GM23338 (cell line): Measurements from ENCODE around the gene SCFD1. TPM values are rescaled to one million over a fixed set of nuclear protein-coding genes. Genes with fewer than 3 reads are reported as not detected.

Experiments used
- ATAC-seq: fragments of 200-7000 bp; cut with Tn5 transposase; 3 replicates; pipeline ENCODE4 v1.9.1; 2020
- DNase-seq: peaks from one replicate; pipeline ENCODE4 v3.0.0-alpha.2; 2015; ENCODE audit warnings: low spot score
- H2AFZ ChIP-seq: fragments of 200-600 bp; sonication (generic); 2 replicates; pipeline ENCODE4 v1.8.0; 2016; ENCODE audit warnings: antibody characterized with exemption, mild to moderate bottlenecking, moderate library complexity
- H3F3A ChIP-seq: fragments of 200-600 bp; sonication (generic); replicated peaks from 2 replicates; pipeline ENCODE4 v1.8.0; 2017; ENCODE audit warnings: antibody characterized with exemption, mixed run types, low read depth
- H3K27ac ChIP-seq: fragments of 200-600 bp; sonication (generic); 2 replicates; pipeline ENCODE4 v1.6.1; 2016; ENCODE audit warnings: low read depth
- H3K27me3 ChIP-seq: fragments of 200-600 bp; sonication (generic); 2 replicates; pipeline ENCODE4 v1.8.0; 2016; ENCODE audit warnings: mild to moderate bottlenecking, mixed run types, moderate library complexity; ENCODE audit not compliant: insufficient read depth
- H3K36me3 ChIP-seq: fragments of 200-600 bp; sonication (generic); 2 replicates; pipeline ENCODE4 v1.8.0; 2016; ENCODE audit warnings: mild to moderate bottlenecking; ENCODE audit not compliant: insufficient read depth
- H3K4me1 ChIP-seq: fragments of 200-600 bp; sonication (generic); 2 replicates; pipeline ENCODE4 v1.8.0; 2016; ENCODE audit warnings: mild to moderate bottlenecking, moderate library complexity; ENCODE audit not compliant: insufficient read depth
- H3K4me2 ChIP-seq: fragments of 200-600 bp; sonication (generic); 2 replicates; pipeline ENCODE4 v1.7.1; 2017; ENCODE audit warnings: mixed run types
- H3K4me3 ChIP-seq: fragments of 200-600 bp; sonication (generic); 2 replicates; pipeline ENCODE4 v1.6.1; 2016; ENCODE audit warnings: mixed run types
- H3K79me2 ChIP-seq: fragments of 200-600 bp; sonication (generic); replicated peaks from 2 replicates; pipeline ENCODE4 v1.8.0; 2017; ENCODE audit warnings: mild to moderate bottlenecking; ENCODE audit not compliant: insufficient read depth
- H3K9me2 ChIP-seq: fragments of 200-600 bp; sonication (generic); 2 replicates; pipeline ENCODE4 v1.8.0; 2017; ENCODE audit not compliant: insufficient read depth
- H4K20me1 ChIP-seq: fragments of 200-600 bp; sonication (generic); replicated peaks from 2 replicates; pipeline ENCODE4 v1.8.0; 2017; ENCODE audit warnings: mild to moderate bottlenecking; ENCODE audit not compliant: insufficient read depth
- H3K27ac Mint-ChIP-seq: 2 replicates; pipeline ENCODE4 v1.8.0; 2020; ENCODE audit warnings: inconsistent platforms, mild to moderate bottlenecking, moderate library complexity, mixed read lengths
- H3K27me3 Mint-ChIP-seq: 3 replicates; pipeline ENCODE4 v1.8.0; 2022; ENCODE audit warnings: low read depth, mild to moderate bottlenecking, moderate library complexity, mixed read lengths, inconsistent platforms; ENCODE audit not compliant: insufficient read depth, poor library complexity
- H3K36me3 Mint-ChIP-seq: 3 replicates; pipeline ENCODE4 v1.8.0; 2021; ENCODE audit warnings: low read depth, mild to moderate bottlenecking, inconsistent platforms, moderate library complexity, mixed read lengths
- H3K4me1 Mint-ChIP-seq: 3 replicates; pipeline ENCODE4 v1.8.0; 2020; ENCODE audit warnings: mild to moderate bottlenecking, inconsistent platforms, mixed read lengths
- H3K4me3 Mint-ChIP-seq: 3 replicates; pipeline ENCODE4 v1.8.0; 2021; ENCODE audit warnings: moderate library complexity, mild to moderate bottlenecking, inconsistent platforms, mixed read lengths
- H3K9me3 Mint-ChIP-seq: 3 replicates; pipeline ENCODE4 v1.8.0; 2020; ENCODE audit warnings: moderate library complexity, mild to moderate bottlenecking, inconsistent platforms, mixed read lengths
- CREB1 ChIP-seq: fragments of 250-450 bp; sonication (Bioruptor Pico); IDR thresholded peaks from 2 replicates; pipeline ENCODE4 v1.5.0; 2020; ENCODE audit warnings: low read depth, mild to moderate bottlenecking, moderate library complexity
- CTCF ChIP-seq, 2 experiments: fragments of 200-600 bp in 1 of 2; sonication (generic) in 1 of 2; conservative IDR thresholded peaks; 2 replicates each; pipeline versions ENCODE4 v1.5.1 to v1.6.1; 2016 to 2017; ENCODE audit warnings: antibody characterized with exemption in 2 of 2, low read depth in 2 of 2, mild to moderate bottlenecking in 2 of 2, moderate library complexity in 1 of 2
- EZH2 ChIP-seq: fragments of 200-600 bp; sonication (generic); IDR thresholded peaks from one replicate; pipeline ENCODE4 v1.8.0; 2017; ENCODE audit warnings: antibody characterized with exemption, mild to moderate bottlenecking, low read depth; ENCODE audit not compliant: unreplicated experiment
- EZH2phosphoT487 ChIP-seq: fragments of 200-600 bp; sonication (generic); IDR thresholded peaks from one replicate; pipeline ENCODE4 v1.8.1; 2018; ENCODE audit warnings: antibody characterized with exemption; ENCODE audit not compliant: unreplicated experiment
- JUNB ChIP-seq: IDR thresholded peaks from one replicate; pipeline ENCODE4 v1.6.1; 2016; ENCODE audit warnings: antibody characterized with exemption; ENCODE audit not compliant: unreplicated experiment
- NANOG ChIP-seq: IDR thresholded peaks from 2 replicates; pipeline ENCODE4 v1.6.1; 2016; ENCODE audit warnings: antibody characterized with exemption, borderline replicate concordance
- POLR2AphosphoS5 ChIP-seq: IDR thresholded peaks from 2 replicates; pipeline ENCODE4 v1.6.1; 2016; ENCODE audit warnings: antibody characterized with exemption, low read depth
- REST ChIP-seq: IDR thresholded peaks from one replicate; pipeline ENCODE4 v1.6.1; 2018; ENCODE audit warnings: antibody characterized with exemption; ENCODE audit not compliant: unreplicated experiment
- ZNF114 ChIP-seq: fragments of 250-450 bp; sonication (Bioruptor Pico); IDR thresholded peaks from 2 replicates; pipeline ENCODE4 v1.5.0; 2020; ENCODE audit warnings: mild to moderate bottlenecking, moderate library complexity
- ZNF331 ChIP-seq: fragments of 250-450 bp; sonication (Bioruptor Pico); IDR thresholded peaks from 2 replicates; pipeline ENCODE4 v1.5.0; 2020; ENCODE audit warnings: low read depth, mild to moderate bottlenecking, moderate library complexity
- polyA plus RNA-seq: library from polyadenylated mRNA; unstranded; fragments of >200 nt; fragmentation: Nextera tagmentation; extraction: Ambion mirVana; gene quantifications from 2 replicates; pipeline ENCODE4 v1.2.1, GENCODE V29; 2016
- total RNA-seq: library from RNA; depleted of rRNA; stranded (reverse); fragments of >200 nt; shearing (Covaris generic); gene quantifications from 2 replicates; pipeline ENCODE4 v1.2.3, GENCODE V29; 2014
- TF ChIP-seq, protein P1 (sequence below): IDR thresholded peaks from 2 replicates; pipeline ENCODE4 v1.6.1; 2016; ENCODE audit warnings: antibody characterized with exemption

SCFD1 gene
- total and polyA plus RNA-seq, 2 experiments from 2014 or later: 77.6 to 110 TPM

- no peak for TF ChIP-seq REST
- no peak for TF ChIP-seq ZNF114 (CRISPR knock-in tag)
- no peak for TF ChIP-seq EZH2phosphoT487
- TF ChIP-seq CTCF (conservative IDR thresholded peaks at IDR 0.05; ENCODE audit: low read depth in 2 of 2): no peak
- TF ChIP-seq, protein P1, sequence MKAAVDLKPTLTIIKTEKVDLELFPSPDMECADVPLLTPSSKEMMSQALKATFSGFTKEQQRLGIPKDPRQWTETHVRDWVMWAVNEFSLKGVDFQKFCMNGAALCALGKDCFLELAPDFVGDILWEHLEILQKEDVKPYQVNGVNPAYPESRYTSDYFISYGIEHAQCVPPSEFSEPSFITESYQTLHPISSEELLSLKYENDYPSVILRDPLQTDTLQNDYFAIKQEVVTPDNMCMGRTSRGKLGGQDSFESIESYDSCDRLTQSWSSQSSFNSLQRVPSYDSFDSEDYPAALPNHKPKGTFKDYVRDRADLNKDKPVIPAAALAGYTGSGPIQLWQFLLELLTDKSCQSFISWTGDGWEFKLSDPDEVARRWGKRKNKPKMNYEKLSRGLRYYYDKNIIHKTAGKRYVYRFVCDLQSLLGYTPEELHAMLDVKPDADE: no peak
- TF ChIP-seq POLR2AphosphoS5: no peak
These were observed 24.6 kb upstream of the SCFD1 start (continued) for GRCh38 chr14:30597504-30597903.

GRCh38 chr14:30600922-30601918 is 20.9 kb upstream of the SCFD1 start:
- H3K36me3 Mint-ChIP-seq: peaks cover 62% of the 10 kb centered on the region

More at GRCh38 chr14:30600922-30601918, 20.9 kb upstream of the SCFD1 start:
- Mint-ChIP-seq H3K4me1 (no peaks in the 10 kb centered on the region), H3K27me3 (no peaks in the 10 kb centered on the region), H3K9me3 (no peaks in the 10 kb centered on the region), H3K4me3 (no peak overlapping the region), H3K27ac (no peak overlapping the region; the same call in none of the 2 replicates)
- no peak overlapping the region for H3K4me3 ChIP-seq
- H3K36me3 ChIP-seq: peaks cover 84% of the 10 kb centered on the region
- DNase-seq: no peak
- H3K27ac ChIP-seq: no peak overlapping the region
- no peak overlapping the region for H2AFZ ChIP-seq
- H4K20me1 ChIP-seq: peaks cover 19% of the 10 kb centered on the region; the same call in 1 of the 2 replicates
- TF ChIP-seq EZH2: no peak
- TF ChIP-seq NANOG: no peak
- TF ChIP-seq REST: no peak
- no peak for TF ChIP-seq ZNF331 (CRISPR knock-in tag)
- TF ChIP-seq JUNB: no peak
- no peak for TF ChIP-seq ZNF114 (CRISPR knock-in tag)
- TF ChIP-seq, protein P1: no peak
- TF ChIP-seq CREB1 (CRISPR knock-in tag): no peak
- no peaks in the 10 kb centered on the region for H3K9me2 ChIP-seq
- H3K79me2 ChIP-seq: no peaks in the 10 kb centered on the region
- no peaks in the 10 kb centered on the region for H3K27me3 ChIP-seq
- no peaks in the 10 kb centered on the region for H3K4me1 ChIP-seq
- no peak for ATAC-seq
- no peaks in the 10 kb centered on the region for H3F3A ChIP-seq
- H3K4me2 ChIP-seq: no peak overlapping the region
